NCI-H226 (cell line): ENCODE data around the gene TCF21.
"Not testable (repeated sequence)": the region's sequence is repeated elsewhere in the genome, so short reads cannot be mapped to it uniquely, and the experiment has no call there.

ENCODE experiments used
- DNase-seq: peaks from one replicate; pipeline ENCODE4 v3.0.0-alpha.2; 2015

TCF21 gene

GRCh38 chr6:133936352-133936751, 47.4 kb downstream of the TCF21 start:
- DNase-seq, result not testable (repeated sequence)

DNA sequence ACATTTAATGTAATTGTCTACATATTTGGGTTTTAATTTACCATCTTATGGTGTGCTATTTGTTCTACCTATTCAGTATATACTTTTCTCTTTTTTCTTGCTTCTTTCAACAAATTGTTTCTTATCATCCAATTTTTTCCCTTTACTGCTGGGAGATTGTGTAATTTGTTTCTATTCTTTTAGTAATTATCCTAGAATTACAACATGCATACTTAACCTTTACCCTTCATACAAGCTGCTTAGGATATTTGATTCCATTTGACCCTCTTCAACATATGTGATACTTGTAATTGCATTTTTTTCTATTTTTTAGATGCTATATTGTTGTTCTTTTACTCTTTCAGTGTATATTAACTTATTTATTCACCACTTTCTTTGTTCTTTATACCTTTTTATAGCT, 49.0 kb downstream of the TCF21 start:
- no peak for DNase-seq

DNA sequence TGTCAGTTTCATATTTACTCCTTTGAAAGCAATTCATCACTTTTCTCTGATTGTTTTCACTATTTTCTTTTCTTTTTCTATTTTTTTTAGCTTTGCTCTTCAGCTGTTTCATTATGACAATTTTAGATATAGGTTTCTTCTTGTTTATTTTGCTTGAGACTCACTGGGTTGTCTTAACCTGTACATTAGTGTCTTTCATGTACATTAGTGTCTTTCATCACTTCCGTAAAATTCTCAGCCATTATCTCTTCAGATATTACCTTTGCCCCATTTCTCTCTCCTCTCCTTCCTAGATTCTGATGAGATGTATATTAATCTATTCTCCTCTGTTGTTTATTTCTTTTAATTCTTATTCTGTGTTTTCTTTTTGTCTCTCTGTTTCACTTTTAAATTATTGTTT, 49.6 kb downstream of the TCF21 start:
- no peak for DNase-seq

DNA sequence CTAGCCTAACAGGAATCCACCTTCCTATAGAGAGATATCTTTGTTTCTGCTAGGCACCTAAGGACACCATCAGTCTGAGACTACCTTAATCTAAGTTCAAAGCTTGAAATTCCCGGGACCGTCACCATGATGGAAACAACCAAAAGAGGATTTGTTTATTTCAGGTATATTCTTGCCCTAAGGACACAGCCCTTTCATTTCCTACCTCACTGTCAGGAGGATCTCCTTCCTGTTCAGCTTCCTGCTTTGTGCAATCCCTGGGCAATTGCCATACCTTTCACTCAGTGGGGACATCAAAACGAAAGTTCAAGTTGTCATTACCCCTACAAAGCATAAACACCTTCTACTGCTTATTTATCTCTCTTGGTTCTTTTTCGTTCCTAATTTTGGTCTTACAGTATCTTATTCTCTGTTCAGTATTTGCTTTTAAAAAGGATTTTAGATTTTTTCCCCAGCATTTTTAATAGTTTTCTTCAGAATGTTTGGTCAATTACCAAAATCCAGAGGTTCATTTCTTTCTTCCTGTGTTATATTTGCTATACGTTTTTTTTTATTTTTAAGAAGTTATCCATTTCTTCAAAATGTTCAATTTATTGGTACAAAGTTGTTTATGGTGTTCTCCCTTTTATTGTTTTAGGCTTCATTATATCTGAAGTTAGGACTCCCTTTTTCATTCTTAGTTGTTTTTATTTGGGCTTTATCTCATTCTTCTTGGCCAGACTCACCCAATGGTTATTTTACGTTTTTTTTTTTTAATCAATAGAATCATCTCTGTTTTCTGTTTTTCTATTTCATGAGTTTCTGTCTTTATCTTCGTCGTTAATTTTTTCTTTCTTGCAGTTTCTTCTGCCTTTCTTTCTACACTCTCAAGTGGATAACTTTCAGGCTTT, 51.1 kb downstream of the TCF21 start:
- no peak for DNase-seq
